Right lobe of liver (tissue), 6 donors: ENCODE results near the gene LRSAM1. TPM values are rescaled to one million over a fixed set of nuclear protein-coding genes. Genes with fewer than 3 reads are reported as not detected.

ENCODE experiments used
- ATAC-seq, 4 donors: fragments of 200-7000 bp; cut with Tn5 transposase; one replicate each; pipeline ENCODE4 v1.9.1; 2020; ENCODE audit warnings: mild to moderate bottlenecking in 4 of 4, moderate library complexity in 4 of 4
- DNase-seq, 3 donors: peaks; one replicate each; pipeline ENCODE4 v3.0.0-alpha.2; 2020
- H3K27ac ChIP-seq, 3 donors: fragments of 200-600 bp; one replicate each; pipeline ENCODE4 v1.8.0; 2022
- H3K27me3 ChIP-seq, 2 donors: fragments of 200-600 bp; one replicate each; pipeline ENCODE4 v1.8.0; 2022
- H3K36me3 ChIP-seq, 4 donors: fragments of 200-600 bp; sonication (generic) in 1 of 4; one replicate each; pipeline versions ENCODE4 v1.5.1 to v1.8.0; 2017 to 2022; ENCODE audit warnings: control low read depth in 1 of 4
- H3K4me1 ChIP-seq, 4 donors: fragments of 200-600 bp; sonication (generic) in 1 of 4; one replicate each; pipeline versions ENCODE4 v1.5.1 to v1.8.0; 2017 to 2022; ENCODE audit warnings: control low read depth in 1 of 4
- H3K4me3 ChIP-seq, 3 donors: fragments of 200-600 bp; one replicate each; pipeline ENCODE4 v1.8.0; 2022
- H3K9me3 ChIP-seq, 4 donors: fragments of 200-600 bp; sonication (generic) in 1 of 4; one replicate each; pipeline versions ENCODE4 v1.5.1 to v1.8.0; 2017 to 2022; ENCODE audit warnings: control low read depth in 1 of 4
- POLR2A ChIP-seq: fragments of 450-650 bp; IDR thresholded peaks from one replicate; pipeline ENCODE4 v1.6.1; 2017; ENCODE audit warnings: antibody characterized with exemption, mild to moderate bottlenecking
- WGBS: methylation state at CpG from one replicate; pipeline ENCODE4 v1.1.6; 2018; ENCODE audit warnings: low coverage, low lambda C conversion rate; ENCODE audit not compliant: insufficient coverage; ENCODE audit errors: missing lambda C conversion rate; 5-methylcytosine and 5-hydroxymethylcytosine counted together
- intact Hi-C, 2 donors: fragments of 100-400 bp; cut with DNase I; formaldehyde crosslinking; loops; one replicate each; pipeline versions ENCODE4 v1.11.2 to v1.14.1; 2022
- total RNA-seq, 6 experiments: library from RNA; depleted of rRNA in 2 of 6; stranded (reverse); fragments of >200 nt in 2 of 6; fragmentation: NEBNext Ultra II Directional in 3 of 6; extraction: Animal tissue kit (Norgen Biotek cat#: 25700) in 3 of 6; gene quantifications; one replicate each; pipeline versions ENCODE4 v1.1.0 to v1.2.4, GENCODE V29; 2016 to 2023
- TF ChIP-seq, protein P1 (sequence below), 4 donors: fragments of 200-600 bp in 3 of 4; fragments of 450-650 bp in 1 of 4; IDR thresholded peaks; one replicate each; pipeline versions ENCODE4 v1.5.1 to v1.8.0; 2016 to 2022; ENCODE audit warnings: antibody characterized with exemption in 4 of 4, mild to moderate bottlenecking in 2 of 4
- donor health status: DM: no; HTN: yes; CAD: no.
- donor health status: DM: no; HTN: no; CAD: no.
- donor health status: DM: no; HTN: no; CAD: no.
- donor health status: DM: no; HTN: yes; CAD: no.
- donor health status: DM: no; HTN: yes; CAD: no.

Gene LRSAM1
- total RNA-seq, 6 experiments from 2014 or later = 9.4 to 13.3 (median 12.1) TPM

DNA sequence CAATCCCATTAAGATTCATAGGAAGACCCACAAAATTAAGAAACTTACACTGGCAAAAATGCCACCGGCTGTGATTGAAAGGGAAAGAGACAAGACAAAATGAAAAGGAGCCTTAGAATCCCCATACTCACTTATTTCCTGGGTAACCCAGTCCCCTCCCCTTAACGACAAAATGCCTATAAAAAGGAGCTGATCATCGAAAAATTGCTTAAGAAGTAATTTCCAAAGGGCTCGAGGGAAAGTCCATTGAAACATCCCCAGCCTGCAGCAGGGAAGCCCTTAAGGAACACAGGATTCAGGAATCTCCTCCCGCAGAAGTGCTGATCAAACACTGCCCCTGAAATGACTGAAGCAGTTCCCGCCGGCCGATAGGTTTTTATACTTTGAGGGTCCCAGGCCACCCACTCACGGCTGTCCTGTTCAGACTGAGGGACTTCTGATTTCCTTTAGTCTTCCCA lies 27.8 kb upstream of the LRSAM1 start:
- Histone ChIP-seq H3K4me1 (peaks cover 0 to 38% (median 8%) of the 10 kb centered on the region in 4 donors), H3K4me3 (peak overlapping the region; percentile 64 to 95 (median 89)), H3K36me3 (peaks cover 0 to 3% (median under 1%) of the 10 kb centered on the region in 4 donors), H3K9me3 (no peaks in the 10 kb centered on the region), H3K27me3 (no peaks in the 10 kb centered on the region), H3K27ac (peak overlapping the region; percentile 65 to 92 (median 79))
- 2% methylated on average over 8 of the region's 9 CpGs for WGBS
- intact Hi-C loops = no loop called here
- DNase-seq (no peak), ATAC-seq (peak; percentile 2 to 11 (median 5))
- TF ChIP-seq, protein P1, sequence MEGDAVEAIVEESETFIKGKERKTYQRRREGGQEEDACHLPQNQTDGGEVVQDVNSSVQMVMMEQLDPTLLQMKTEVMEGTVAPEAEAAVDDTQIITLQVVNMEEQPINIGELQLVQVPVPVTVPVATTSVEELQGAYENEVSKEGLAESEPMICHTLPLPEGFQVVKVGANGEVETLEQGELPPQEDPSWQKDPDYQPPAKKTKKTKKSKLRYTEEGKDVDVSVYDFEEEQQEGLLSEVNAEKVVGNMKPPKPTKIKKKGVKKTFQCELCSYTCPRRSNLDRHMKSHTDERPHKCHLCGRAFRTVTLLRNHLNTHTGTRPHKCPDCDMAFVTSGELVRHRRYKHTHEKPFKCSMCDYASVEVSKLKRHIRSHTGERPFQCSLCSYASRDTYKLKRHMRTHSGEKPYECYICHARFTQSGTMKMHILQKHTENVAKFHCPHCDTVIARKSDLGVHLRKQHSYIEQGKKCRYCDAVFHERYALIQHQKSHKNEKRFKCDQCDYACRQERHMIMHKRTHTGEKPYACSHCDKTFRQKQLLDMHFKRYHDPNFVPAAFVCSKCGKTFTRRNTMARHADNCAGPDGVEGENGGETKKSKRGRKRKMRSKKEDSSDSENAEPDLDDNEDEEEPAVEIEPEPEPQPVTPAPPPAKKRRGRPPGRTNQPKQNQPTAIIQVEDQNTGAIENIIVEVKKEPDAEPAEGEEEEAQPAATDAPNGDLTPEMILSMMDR (IDR thresholded peaks at IDR 0.05) = no peak
- no peak for TF ChIP-seq POLR2A

DNA sequence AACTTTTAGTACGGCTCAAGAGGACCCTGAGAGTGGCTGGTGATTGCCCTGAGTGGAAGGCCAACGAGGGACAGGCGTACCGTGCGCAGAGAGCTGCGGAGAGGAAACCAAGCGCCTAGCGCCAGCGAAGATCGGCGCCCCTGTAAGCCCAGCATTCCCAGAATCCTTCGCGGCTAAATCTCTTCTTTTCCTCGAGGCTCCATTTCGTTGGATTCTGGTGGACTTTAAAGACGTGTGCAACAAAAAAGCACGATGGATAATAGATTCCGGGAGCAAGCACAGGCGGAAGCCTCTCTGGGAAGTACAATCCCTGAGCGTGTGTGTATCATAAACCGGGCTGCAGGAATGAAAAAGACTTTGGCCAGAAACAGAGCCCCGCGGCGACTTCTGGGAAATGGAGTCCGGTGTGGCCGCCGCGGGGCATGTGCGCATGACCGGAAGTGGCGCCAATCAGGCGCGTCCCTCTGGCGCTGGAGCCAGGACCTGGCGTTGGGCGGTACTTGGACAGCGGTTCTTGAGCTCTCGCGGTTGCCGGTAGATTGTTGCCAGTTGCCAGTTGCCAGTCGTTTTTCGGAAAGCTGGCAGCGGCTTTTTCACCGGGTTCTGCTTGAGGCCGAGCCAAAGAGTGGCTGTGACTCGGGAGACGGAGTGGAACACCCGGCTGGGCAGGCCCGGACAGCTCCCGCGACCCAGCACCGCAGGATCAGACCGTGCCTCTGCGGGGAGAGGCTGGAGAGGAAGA lies 27.2 kb upstream of the LRSAM1 start, which contains the start of gene ZNF79:
Gene ZNF79, plus strand, starts transcription at position 449 of the 742 bp plus-strand sequence. CDS start 406 bp downstream, outside the sequence.
- peak; percentile 93 to 95 (median 95) for DNase-seq
- Histone ChIP-seq H3K36me3 (peaks cover 0 to 9% (median 2%) of the 10 kb centered on the region in 4 donors), H3K9me3 (no peaks in the 10 kb centered on the region), H3K4me1 (peaks cover 0 to 38% (median 8%) of the 10 kb centered on the region in 4 donors), H3K27me3 (no peaks in the 10 kb centered on the region), H3K4me3 (peak within 1 kb of the TSS; percentile 64 to 95 (median 89)), H3K27ac (peak within 1 kb of the TSS; percentile 65 to 92 (median 79))
- ATAC-seq = peak; percentile 93 to 94 (median 94)
- 0% methylated on average over 13 of the region's 54 CpGs for WGBS
- peak; percentile 64 for TF ChIP-seq POLR2A
- TF ChIP-seq, protein P1 (IDR thresholded peaks at IDR 0.05) = no peak
- intact Hi-C loops = no loop called here

DNA sequence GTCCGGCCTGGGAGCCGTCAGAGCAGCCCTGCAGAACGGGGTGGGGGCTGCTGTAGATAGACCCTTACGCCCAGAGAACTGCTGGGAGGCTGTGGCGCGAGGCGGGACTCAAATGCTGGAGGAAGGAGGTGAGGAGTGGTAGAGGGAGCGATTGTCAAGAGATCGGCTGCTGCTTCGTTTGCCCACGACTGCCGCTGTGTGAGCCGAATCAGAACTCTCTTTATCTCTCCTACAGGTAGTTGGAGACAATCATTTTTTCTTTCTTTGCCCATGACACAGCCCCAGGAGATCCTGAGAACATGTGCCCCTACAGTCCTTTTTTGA lies 26.7 kb upstream of the LRSAM1 start:
- Histone ChIP-seq H3K4me1 (peaks cover 0 to 38% (median 8%) of the 10 kb centered on the region in 4 donors), H3K27ac (peak overlapping the region; percentile 65 to 92 (median 79)), H3K9me3 (no peaks in the 10 kb centered on the region), H3K36me3 (peaks cover 0 to 13% (median 2%) of the 10 kb centered on the region in 4 donors), H3K4me3 (peak overlapping the region; percentile 64 to 95 (median 89)), H3K27me3 (no peaks in the 10 kb centered on the region)
- ATAC-seq (peak in 3 of 4 donors; percentile 31 to 45 (median 40)), DNase-seq (no peak)
- 0% methylated on average over 9 of the region's 13 CpGs for WGBS
- TF ChIP-seq, protein P1 (IDR thresholded peaks at IDR 0.05) = no peak
- TF ChIP-seq POLR2A = no peak
- intact Hi-C loops = no loop called here

DNA sequence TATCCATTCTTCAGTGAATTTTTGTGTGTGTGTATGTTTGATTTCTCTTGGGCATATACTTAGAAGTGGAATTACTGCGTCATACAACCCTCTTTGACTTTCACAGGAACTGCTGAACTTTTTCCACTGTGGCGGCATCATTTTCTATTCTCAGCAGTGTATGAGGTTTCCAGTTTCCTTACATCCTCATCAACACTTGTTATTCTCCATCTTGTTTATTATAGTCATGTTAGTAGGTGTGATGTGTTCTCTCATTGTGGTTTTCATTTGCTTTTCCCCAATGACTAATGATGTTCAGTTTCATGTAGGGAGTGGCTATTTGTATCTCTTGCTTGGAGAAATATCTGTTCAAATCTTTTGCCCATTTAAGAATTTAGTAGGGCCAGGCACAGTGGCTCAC lies 24.6 kb upstream of the LRSAM1 start:
- Histone ChIP-seq H3K4me3 (no peak overlapping the region), H3K27ac (no peak overlapping the region), H3K9me3 (no peaks in the 10 kb centered on the region), H3K36me3 (peaks cover 0 to 22% (median 2%) of the 10 kb centered on the region in 4 donors), H3K4me1 (peaks cover 0 to 29% (median 8%) of the 10 kb centered on the region in 4 donors), H3K27me3 (no peaks in the 10 kb centered on the region)
- ATAC-seq (no peak), DNase-seq (no peak)
- 96% methylated on average over 2 of the region's 2 CpGs for WGBS
- TF ChIP-seq, protein P1 (IDR thresholded peaks at IDR 0.05) = no peak
- TF ChIP-seq POLR2A = no peak
- intact Hi-C loops = no loop called here
